ENCODE data around the gene HEBP2.

Gene HEBP2

DNA sequence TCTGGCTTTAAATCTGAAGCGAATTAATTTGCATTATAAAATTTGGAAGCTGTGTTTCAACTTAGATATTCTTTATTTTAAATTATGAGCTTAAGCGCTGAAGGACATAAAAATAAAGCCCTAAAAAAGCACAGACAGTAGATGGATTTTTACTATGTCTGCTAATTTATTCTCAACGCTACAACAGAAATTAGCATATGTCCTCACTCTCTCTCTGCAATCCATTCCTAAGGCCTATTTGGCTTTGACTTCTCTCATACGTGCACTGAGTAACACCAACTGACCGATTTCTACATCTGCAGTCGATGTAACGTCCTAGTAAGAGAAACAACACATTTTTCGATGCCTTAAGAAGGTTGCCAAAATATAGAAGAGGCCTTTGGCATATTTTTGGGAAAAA lies 23.7 kb downstream of the HEBP2 start:
- Histone ChIP-seq H3K36me3 (ENCODE audit: control insufficient read depth, insufficient read depth, low read length) (peaks cover 36% of the 10 kb centered on the region), H3K4me3 (ENCODE audit: low read depth, low read length) (no peak overlapping the region), H3K4me1 (ENCODE audit: control insufficient read depth, insufficient read depth, low read length) (no peaks in the 10 kb centered on the region; the same call in 1 of the 2 replicates), H3K27me3 (ENCODE audit: control insufficient read depth, insufficient read depth, low read length) (no peaks in the 10 kb centered on the region), H3K9ac (ENCODE audit: low read length) (no peak overlapping the region), H3K9me3 (ENCODE audit: control insufficient read depth, insufficient read depth, low read depth, low read length) (no peaks in the 10 kb centered on the region), H3K27ac (ENCODE audit: low read depth, low read length) (no peak overlapping the region)

DNA sequence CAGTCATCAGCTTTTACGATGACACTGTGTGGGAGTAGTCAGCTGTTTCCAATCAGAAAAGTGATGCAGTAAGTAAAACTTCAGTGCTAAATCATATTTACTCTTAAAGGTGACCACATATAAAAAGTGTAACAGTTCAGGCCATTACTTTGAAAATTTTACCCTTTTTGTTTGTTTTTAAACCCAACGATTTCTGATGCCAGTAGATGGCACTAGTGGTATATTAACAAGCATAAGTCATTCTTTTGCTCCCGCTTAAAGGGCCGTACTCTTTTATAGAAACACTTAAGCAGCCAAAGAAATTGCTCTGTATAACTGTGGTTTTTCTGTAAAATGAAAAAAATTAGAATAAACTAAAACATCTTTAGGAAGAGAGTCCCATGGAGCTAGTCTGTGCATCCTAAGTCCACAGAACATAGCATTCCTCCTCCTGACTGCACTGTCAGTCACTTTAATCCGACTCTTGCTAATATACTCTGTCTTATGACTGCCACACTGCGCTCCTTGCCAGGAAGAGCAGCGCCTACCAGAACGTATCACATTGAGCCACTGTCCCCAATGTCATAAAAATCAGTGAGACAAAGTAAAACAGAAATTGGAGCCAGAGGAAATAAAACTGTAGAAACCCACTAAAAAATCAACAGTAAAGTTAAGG lies 25.0 kb downstream of the HEBP2 start:
- Histone ChIP-seq H3K4me1 (ENCODE audit: control insufficient read depth, insufficient read depth, low read length) (no peaks in the 10 kb centered on the region; the same call in 1 of the 2 replicates), H3K9ac (ENCODE audit: low read length) (no peak overlapping the region), H3K4me3 (ENCODE audit: low read depth, low read length) (no peak overlapping the region), H3K36me3 (ENCODE audit: control insufficient read depth, insufficient read depth, low read length) (peaks cover 38% of the 10 kb centered on the region), H3K27me3 (ENCODE audit: control insufficient read depth, insufficient read depth, low read length) (no peaks in the 10 kb centered on the region), H3K9me3 (ENCODE audit: control insufficient read depth, insufficient read depth, low read depth, low read length) (no peaks in the 10 kb centered on the region), H3K27ac (ENCODE audit: low read depth, low read length) (no peak overlapping the region)

DNA sequence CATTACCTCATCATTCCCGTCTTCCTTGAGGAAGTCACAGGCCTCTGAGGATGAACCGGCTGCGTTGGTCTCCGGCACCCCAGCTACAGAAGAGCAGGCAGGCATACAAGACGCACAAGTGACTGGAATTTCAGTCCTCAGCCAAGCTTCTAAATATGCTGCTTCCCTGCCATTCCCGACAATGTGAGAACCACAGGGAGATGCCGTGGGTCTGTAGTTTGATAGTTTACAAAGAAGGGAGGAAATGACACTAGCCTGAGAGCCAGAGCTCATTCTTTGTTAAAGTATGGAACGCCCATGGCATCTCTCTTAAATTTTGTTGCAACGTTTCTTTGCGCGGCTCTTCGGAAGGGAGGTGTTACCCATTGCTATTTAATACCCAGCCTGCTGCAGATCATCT lies 25.7 kb downstream of the HEBP2 start:
- no peaks in the 10 kb centered on the region for H3K9me3 ChIP-seq (ENCODE audit: control insufficient read depth, insufficient read depth, low read depth, low read length)
- no peak overlapping the region for H3K9ac ChIP-seq (ENCODE audit: low read length)
- H3K27ac ChIP-seq (ENCODE audit: low read depth, low read length) = no peak overlapping the region
- peaks cover 31% of the 10 kb centered on the region for H3K36me3 ChIP-seq (ENCODE audit: control insufficient read depth, insufficient read depth, low read length)
- no peaks in the 10 kb centered on the region for H3K27me3 ChIP-seq (ENCODE audit: control insufficient read depth, insufficient read depth, low read length)
- no peak overlapping the region for H3K4me3 ChIP-seq (ENCODE audit: low read depth, low read length)
- no peaks in the 10 kb centered on the region; the same call in 1 of the 2 replicates for H3K4me1 ChIP-seq (ENCODE audit: control insufficient read depth, insufficient read depth, low read length)

DNA sequence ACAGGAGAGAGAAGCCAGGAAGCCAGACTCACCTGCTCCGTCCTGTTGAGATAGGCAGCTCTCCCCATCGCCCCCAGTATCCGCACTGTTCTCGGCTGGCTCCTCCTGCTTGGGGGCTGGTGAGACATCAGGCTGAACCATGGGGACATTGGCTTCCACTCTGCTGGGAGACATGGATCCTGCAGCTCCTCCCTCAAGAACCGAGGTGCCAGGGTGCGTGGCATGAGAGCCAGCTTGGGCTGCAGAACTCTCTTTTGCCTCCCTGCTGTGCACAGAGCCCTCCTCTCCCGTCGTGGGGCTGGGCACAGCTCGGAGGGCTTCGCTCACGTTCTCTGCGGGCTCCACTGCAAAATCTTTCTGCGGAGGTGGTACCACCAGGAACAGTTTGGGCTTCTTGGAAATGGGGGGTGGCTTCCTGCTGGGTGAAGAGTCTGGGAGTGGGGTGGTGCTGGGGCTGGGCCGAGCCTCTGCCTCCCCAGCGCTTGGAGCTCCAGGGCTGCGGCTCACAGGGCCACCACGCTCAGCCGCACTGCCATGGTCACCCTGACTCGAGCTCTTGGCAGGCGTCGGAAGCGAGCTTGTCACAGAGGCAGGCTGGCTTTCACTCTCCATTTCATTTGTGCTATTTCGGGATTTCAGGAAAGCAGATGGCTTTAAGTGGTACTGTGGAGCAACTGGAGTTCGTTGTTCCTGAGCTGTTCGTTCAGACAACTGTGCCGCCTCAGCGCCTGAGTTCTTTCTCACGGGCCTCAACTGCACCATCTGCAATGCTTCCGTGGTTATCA lies 26.5 kb downstream of the HEBP2 start:
- H3K4me1 ChIP-seq (ENCODE audit: control insufficient read depth, insufficient read depth, low read length) = no peaks in the 10 kb centered on the region; the same call in 1 of the 2 replicates
- H3K36me3 ChIP-seq (ENCODE audit: control insufficient read depth, insufficient read depth, low read length) = peaks cover 30% of the 10 kb centered on the region
- no peak overlapping the region for H3K27ac ChIP-seq (ENCODE audit: low read depth, low read length)
- no peak overlapping the region for H3K4me3 ChIP-seq (ENCODE audit: low read depth, low read length)
- H3K9me3 ChIP-seq (ENCODE audit: control insufficient read depth, insufficient read depth, low read depth, low read length) = no peaks in the 10 kb centered on the region
- no peak overlapping the region for H3K9ac ChIP-seq (ENCODE audit: low read length)
- H3K27me3 ChIP-seq (ENCODE audit: control insufficient read depth, insufficient read depth, low read length) = no peaks in the 10 kb centered on the region

DNA sequence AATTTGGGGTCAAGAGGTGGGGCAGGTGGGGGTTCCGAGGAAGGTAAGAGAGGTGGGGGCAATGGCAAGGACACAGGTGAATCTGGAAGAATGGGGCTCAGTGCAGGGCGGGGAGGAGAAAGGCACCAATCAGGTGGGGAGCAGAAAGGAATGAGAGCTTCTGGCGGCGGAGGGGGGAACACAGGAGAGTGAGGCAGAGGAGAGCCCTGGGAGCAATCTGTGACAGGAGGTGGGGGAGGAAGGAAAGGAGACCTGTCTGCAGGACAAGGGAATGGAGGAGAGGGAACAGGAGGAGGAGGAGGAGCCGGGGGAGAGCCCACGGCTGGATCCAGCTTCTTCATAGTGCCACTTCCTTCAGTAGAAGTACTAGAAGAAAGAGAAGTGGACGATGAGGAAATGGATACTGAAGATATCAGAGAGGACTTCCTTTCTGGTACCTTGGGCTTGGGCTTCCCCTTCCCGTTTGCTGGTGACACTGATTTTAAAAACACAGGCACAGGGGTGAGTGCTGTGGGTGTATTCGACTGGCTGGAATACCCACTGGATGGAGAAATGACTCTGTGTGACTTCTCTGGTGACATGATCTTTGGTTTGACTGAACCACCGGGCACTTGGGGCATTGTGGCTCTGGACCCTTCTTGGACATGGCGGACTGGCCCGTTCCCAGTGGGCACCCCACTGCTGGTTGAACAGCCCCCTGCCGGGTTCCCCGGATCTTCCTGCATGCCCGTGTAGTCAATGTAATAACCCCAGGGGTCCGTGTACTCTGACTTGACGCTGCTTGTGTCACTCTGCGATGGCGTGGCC lies 27.4 kb downstream of the HEBP2 start:
- Histone ChIP-seq H3K27me3 (ENCODE audit: control insufficient read depth, insufficient read depth, low read length) (no peaks in the 10 kb centered on the region), H3K9ac (ENCODE audit: low read length) (no peak overlapping the region)

DNA sequence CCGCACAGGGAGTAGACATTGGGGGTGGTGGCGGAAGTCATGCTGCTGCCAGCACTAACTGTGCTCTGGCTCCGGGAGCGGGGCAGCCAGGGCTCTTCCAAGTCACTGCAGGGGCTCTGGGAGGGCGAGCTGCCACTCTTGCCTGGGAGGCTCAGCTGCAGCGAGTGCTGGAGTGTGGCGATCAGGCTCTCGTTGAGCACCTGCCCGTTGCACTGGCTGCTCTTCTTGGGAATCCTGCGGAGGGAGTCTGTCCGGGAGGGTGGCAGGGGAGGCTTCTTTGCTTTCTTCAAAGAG lies 28.0 kb downstream of the HEBP2 start:
- Histone ChIP-seq H3K4me3 (ENCODE audit: low read depth, low read length) (no peak overlapping the region), H3K27ac (ENCODE audit: low read depth, low read length) (no peak overlapping the region), H3K36me3 (ENCODE audit: control insufficient read depth, insufficient read depth, low read length) (peaks cover 25% of the 10 kb centered on the region)

More for the DNA sequence above, 27.4 kb downstream of the HEBP2 start:
- no peak overlapping the region for H3K27ac ChIP-seq (ENCODE audit: low read depth, low read length)
- no peak overlapping the region for H3K4me3 ChIP-seq (ENCODE audit: low read depth, low read length)
- H3K4me1 ChIP-seq (ENCODE audit: control insufficient read depth, insufficient read depth, low read length) = no peaks in the 10 kb centered on the region; the same call in 1 of the 2 replicates
- H3K36me3 ChIP-seq (ENCODE audit: control insufficient read depth, insufficient read depth, low read length) = peaks cover 26% of the 10 kb centered on the region
- no peaks in the 10 kb centered on the region for H3K9me3 ChIP-seq (ENCODE audit: control insufficient read depth, insufficient read depth, low read depth, low read length)

DNA sequence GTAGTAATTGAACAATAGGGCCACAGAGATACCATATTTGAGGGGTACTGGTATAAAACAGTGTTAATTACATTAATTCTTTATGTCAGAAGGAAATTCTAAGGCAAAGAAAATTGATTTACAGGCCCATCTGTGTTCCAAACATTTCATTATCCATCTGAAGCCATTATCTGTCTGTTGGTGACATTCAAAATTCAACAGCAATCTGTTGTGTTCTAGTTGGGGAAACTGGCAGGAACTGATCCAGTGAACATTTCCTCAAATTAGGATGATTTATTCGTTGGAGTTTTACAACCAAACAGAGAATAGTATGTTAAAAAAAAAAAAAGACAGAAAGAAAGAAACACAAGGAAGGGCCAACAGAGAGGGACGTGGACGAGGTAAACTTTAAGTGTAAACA lies 30.1 kb downstream of the HEBP2 start:
- Histone ChIP-seq H3K9me3 (ENCODE audit: control insufficient read depth, insufficient read depth, low read depth, low read length) (no peaks in the 10 kb centered on the region), H3K36me3 (ENCODE audit: control insufficient read depth, insufficient read depth, low read length) (peaks cover 26% of the 10 kb centered on the region), H3K9ac (ENCODE audit: low read length) (no peak overlapping the region), H3K4me1 (ENCODE audit: control insufficient read depth, insufficient read depth, low read length) (no peaks in the 10 kb centered on the region; the same call in 1 of the 2 replicates), H3K4me3 (ENCODE audit: low read depth, low read length) (no peak overlapping the region), H3K27me3 (ENCODE audit: control insufficient read depth, insufficient read depth, low read length) (no peaks in the 10 kb centered on the region), H3K27ac (ENCODE audit: low read depth, low read length) (no peak overlapping the region)

More for the DNA sequence above, 28.0 kb downstream of the HEBP2 start:
- Histone ChIP-seq H3K9ac (ENCODE audit: low read length) (no peak overlapping the region), H3K4me1 (ENCODE audit: control insufficient read depth, insufficient read depth, low read length) (no peaks in the 10 kb centered on the region; the same call in 1 of the 2 replicates), H3K9me3 (ENCODE audit: control insufficient read depth, insufficient read depth, low read depth, low read length) (no peaks in the 10 kb centered on the region), H3K27me3 (ENCODE audit: control insufficient read depth, insufficient read depth, low read length) (no peaks in the 10 kb centered on the region)

DNA sequence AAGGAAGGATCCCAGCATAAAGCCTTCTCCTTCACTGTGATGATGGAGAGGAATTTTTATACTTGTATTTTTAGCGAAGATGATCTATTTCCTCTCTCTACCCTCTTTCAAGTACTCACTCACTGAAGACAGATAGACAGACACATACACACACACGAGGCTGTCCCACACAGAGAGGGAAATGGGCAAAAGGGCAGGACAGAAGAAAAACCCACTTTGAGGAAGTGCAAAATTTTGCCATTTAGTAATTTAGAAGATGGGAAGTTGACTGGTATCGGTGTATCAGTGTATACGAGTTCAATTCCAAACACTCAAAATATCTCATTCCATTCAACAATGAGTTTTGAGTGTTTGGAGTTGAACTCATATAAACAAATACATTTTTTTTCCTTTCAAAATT lies 30.9 kb downstream of the HEBP2 start:
- H3K4me1 ChIP-seq (ENCODE audit: control insufficient read depth, insufficient read depth, low read length) = no peaks in the 10 kb centered on the region; the same call in 1 of the 2 replicates
- no peaks in the 10 kb centered on the region for H3K9me3 ChIP-seq (ENCODE audit: control insufficient read depth, insufficient read depth, low read depth, low read length)
- H3K4me3 ChIP-seq (ENCODE audit: low read depth, low read length) = no peak overlapping the region
- no peaks in the 10 kb centered on the region for H3K27me3 ChIP-seq (ENCODE audit: control insufficient read depth, insufficient read depth, low read length)
- H3K27ac ChIP-seq (ENCODE audit: low read depth, low read length) = no peak overlapping the region
- no peak overlapping the region for H3K9ac ChIP-seq (ENCODE audit: low read length)
- H3K36me3 ChIP-seq (ENCODE audit: control insufficient read depth, insufficient read depth, low read length) = peaks cover 26% of the 10 kb centered on the region

DNA sequence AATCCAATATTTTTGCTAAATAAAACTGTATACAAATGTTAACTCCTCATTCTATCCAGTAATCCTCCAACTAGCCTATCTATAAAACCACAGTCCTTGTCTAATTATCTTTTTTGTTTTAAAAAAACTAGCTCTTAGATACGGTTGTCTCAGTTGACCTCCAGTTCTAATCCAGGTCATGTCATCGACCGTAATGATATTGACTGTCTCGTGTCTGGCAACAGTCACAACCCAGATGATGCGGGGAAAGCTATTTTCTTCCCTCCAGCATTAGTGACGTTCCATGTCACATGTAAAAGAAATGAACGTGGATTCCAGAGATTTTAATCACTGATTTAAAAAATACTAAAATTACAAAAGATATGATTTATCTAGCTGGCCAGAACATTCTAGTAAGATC lies 35.5 kb downstream of the HEBP2 start:
- Histone ChIP-seq H3K36me3 (ENCODE audit: control insufficient read depth, insufficient read depth, low read length) (peaks cover 17% of the 10 kb centered on the region), H3K9me3 (ENCODE audit: control insufficient read depth, insufficient read depth, low read depth, low read length) (no peaks in the 10 kb centered on the region), H3K27me3 (ENCODE audit: control insufficient read depth, insufficient read depth, low read length) (no peaks in the 10 kb centered on the region), H3K9ac (ENCODE audit: low read length) (no peak overlapping the region), H3K4me3 (ENCODE audit: low read depth, low read length) (no peak overlapping the region), H3K4me1 (ENCODE audit: control insufficient read depth, insufficient read depth, low read length) (no peaks in the 10 kb centered on the region), H3K27ac (ENCODE audit: low read depth, low read length) (no peak overlapping the region)

DNA sequence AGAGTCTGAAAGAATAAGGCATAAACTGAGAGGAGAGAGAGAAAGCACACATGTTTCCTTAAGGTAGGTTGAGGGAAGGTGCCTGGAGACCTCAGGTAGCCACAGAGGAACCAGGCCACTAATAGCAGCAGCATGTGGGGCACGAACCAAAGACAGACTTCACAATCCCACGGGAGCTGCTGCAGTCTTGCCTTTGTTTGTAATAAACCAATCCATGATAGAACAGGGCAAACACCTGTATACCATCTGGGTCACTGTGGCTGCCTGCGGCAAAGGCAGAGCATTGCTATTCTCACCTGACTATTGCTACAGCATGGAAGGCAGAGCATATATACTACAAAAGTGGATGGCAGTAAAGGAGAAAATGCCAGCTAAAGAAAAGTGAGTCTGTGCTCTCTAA lies 36.3 kb downstream of the HEBP2 start:
- H3K9me3 ChIP-seq (ENCODE audit: control insufficient read depth, insufficient read depth, low read depth, low read length) = no peaks in the 10 kb centered on the region
- no peaks in the 10 kb centered on the region for H3K4me1 ChIP-seq (ENCODE audit: control insufficient read depth, insufficient read depth, low read length)
- no peak overlapping the region for H3K9ac ChIP-seq (ENCODE audit: low read length)
- no peak overlapping the region for H3K27ac ChIP-seq (ENCODE audit: low read depth, low read length)
- H3K4me3 ChIP-seq (ENCODE audit: low read depth, low read length) = no peak overlapping the region
- peaks cover 17% of the 10 kb centered on the region for H3K36me3 ChIP-seq (ENCODE audit: control insufficient read depth, insufficient read depth, low read length)
- no peaks in the 10 kb centered on the region for H3K27me3 ChIP-seq (ENCODE audit: control insufficient read depth, insufficient read depth, low read length)

All from HUES6 (cell line).